Measurements from ENCODE around the gene OGDH.
"Not testable (repeated sequence)": the region's sequence is repeated elsewhere in the genome, so short reads cannot be mapped to it uniquely, and the experiment has no call there.

OGDH gene

GRCh38 chr7:44709011-44709915 lies 102.8 kb downstream of the OGDH start:
- DNase-seq: no peak

- no peak for DNase-seq
These were observed 103.6 kb downstream of the OGDH start for GRCh38 chr7:44709945-44710596.

DNA sequence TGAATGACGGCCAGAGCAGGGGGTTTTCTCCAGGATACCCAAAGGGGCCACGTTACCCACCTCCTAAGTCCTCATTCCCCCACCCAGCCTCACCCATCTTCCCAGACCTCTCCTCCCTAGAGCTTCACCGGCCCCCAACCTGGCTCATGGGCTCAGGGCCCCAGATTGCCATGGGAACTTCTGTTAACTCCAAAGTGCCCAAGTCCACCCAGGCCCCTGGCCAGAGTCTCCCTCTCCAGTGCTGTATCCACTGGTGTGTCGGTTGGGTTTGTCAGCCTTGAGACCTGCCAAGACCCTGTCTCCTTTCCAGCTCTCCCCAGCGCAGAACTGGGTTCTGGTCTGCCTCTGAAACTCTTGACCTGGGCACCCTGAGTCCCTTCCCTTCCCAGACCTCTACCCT lies 105.1 kb downstream of the OGDH start:
- no peak for DNase-seq

- DNase-seq: no peak
These were observed 105.6 kb downstream of the OGDH start for GRCh38 chr7:44712012-44712411.

- no peak for DNase-seq
These were observed 106.7 kb downstream of the OGDH start for GRCh38 chr7:44713141-44713540.

DNA sequence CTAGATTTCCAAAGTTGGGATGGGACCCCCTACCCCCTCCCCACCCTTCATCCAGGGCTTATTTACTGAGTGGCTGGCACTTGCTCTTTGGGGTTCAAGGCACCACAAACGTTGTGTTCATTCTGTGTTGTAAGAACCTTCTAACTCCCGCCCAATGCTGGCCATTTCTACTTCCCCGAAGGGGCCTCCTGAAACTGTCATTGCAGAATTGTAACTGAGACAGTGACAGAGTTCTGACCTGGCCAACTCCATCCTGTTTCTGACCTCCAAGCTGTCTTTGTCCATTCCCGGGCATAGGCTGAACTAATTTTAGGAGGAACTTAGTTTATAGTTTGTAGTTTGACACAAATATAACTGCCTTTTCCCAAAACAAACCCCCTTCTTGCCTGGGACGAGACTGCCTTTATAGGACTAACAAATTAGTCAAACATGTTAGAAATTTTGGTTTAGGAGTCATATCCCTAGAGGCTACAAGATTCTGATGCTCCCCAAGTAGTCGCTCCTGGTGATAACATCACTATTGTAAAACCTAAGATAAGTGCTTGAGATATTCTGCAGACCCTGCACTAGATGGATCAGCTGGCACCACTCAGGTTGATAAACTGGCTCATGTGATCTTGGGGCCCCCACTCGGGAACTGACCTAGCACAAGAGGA lies 107.4 kb downstream of the OGDH start:
- DNase-seq: no peak

DNA sequence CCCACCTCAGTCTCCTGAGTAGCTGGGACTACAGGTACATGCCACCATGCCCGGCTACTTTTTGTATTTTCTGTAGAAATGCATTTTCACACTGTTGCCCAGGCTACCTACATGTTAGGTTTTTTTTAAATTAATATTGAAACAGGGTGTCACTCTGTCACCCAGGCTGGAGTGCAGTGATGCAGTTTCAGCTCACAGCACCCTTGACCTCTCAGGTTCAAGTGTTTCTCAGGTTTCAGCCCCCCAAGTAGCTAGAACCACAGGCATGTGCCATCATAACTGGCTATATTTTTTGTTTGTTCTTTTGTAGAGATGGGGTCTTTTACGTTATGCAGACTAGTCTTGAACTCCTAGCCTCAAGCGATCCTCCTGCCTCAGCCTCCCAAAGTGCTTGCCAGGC lies 109.8 kb downstream of the OGDH start:
- DNase-seq: no peak

GRCh38 chr7:44720301-44720700 lies 113.9 kb downstream of the OGDH start:
- DNase-seq: no peak

DNA sequence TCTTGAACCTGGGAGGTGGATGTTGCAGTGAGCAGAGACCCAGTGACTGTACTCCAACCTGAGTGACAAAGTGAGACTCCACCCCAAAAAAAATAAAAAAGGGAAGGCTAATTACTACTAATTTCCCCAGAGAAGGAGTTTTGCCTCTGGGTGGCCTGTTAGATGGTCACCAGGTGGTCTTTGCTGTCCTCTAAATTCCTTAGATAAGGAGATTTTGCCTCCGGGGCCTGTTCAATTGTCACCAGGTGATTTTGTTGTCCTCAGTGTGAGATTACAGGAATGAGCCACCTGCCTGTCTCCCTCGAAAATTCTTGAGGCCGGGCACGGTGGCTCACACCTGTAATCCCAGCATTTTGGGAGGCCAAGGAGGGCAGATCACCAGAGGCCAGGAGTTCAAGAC lies 117.8 kb downstream of the OGDH start:
- no peak for DNase-seq

DNA sequence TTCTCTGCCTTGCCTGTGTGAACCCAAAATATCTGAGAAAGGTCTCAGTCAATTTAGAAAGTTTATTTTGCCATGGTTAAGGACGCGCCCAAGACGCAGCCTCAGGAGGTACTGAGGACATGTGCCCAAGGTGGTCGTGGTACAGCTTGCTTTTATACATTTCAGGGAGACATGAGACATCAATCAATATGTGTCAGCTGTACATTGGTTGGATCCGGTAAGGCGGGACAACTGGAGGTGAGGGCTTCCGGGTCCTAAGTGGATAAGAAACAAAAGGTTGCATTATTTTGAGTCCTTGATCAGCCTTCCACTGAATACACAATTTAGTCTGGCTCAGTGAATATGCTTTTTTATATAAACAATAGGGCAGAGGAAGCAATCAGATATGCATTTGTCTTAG lies 119.8 kb downstream of the OGDH start:
- DNase-seq: not testable (repeated sequence)

GRCh38 chr7:44727158-44727936 lies 120.9 kb downstream of the OGDH start:
- no peak for DNase-seq

DNA sequence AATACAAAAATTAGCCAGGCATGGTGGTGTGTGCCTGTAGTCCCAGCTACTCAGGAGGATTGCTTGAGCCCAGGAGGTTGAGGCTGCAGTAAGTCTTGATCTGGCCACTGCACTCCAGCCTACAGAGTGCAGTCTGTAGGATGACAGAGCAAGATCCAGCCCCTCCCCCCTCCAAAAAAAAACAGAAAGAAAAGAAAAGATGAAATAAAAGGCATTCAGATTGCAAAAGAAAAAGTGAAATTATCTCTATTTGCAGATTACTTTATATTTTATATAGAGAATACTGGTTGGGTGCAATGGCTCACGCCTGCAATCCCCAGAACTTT lies 121.5 kb downstream of the OGDH start:
- no peak for DNase-seq

DNA sequence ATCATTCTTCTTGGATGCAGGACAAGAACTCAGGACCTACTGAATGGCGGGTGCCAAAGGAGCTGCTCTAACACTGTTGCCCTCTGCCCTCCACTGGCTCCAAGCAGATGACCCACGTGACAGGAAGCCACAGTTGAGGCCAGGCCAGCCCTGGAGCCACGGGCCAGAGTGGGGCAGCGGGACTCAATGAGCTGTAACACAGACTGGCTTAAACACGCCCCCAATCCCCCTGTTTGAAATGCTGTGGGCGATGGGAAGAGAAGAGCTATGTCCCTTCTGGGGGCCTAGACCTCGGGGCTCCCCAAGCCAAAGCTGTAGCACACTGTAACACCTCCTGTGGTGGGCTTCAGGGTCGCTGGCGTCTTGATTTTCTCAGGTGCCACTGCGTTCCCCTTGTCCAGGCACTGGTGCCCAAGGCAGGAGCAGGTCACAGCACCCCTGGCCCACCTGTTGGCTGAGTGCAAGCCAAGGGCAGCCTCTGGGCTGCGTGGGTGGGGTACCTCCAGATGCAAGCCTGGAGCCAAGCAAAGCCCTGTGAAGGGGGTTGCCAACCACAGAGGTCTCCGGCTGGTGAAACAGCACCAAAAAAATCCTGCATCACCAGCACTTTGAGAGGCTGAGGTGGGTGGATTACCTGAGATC lies 123.6 kb downstream of the OGDH start:
- DNase-seq: no peak

- DNase-seq: not testable (repeated sequence)
These were observed 126.5 kb downstream of the OGDH start for GRCh38 chr7:44732971-44733370.

- no peak for DNase-seq
These were observed 127.5 kb downstream of the OGDH start for GRCh38 chr7:44733708-44734481.

GRCh38 chr7:44735403-44736165 lies 129.2 kb downstream of the OGDH start:
- DNase-seq: no peak

- no peak for DNase-seq
These were observed 130.5 kb downstream of the OGDH start for GRCh38 chr7:44736896-44737295.

DNA sequence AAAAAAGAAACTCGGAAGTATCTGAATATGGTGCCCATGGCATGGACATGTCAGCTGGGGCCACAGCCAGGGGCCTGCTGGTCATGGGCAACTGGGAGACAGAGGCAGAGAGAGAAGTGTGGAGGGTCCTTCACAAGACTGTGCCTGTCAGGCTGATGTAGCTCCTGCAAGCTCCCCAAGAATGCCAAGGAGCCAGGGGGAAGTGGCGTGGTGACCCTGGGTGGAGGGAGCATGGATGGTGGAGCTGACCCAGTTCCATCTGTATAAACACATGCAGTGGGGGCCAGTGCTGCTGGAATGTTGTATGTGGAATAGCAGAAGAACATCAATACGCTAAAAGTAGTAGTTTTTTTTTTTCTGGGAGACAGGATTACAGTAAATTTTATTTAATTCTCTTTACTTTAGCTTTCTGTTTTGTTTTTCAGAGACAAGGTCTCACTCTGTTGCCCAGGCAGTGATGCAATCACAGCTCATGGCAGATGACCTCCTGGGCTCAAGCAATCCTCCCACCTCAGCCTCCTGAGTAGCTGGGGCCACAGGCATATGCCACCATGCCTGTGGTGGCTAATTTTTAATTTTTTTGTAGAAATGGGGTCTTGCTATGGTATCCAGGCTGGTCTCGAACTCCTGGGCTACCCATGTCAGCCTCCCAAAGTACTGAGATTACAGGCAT lies 131.8 kb downstream of the OGDH start:
- DNase-seq: no peak

GRCh38 chr7:44738876-44739665 lies 132.6 kb downstream of the OGDH start:
- no peak for DNase-seq

GRCh38 chr7:44740055-44740454 lies 133.6 kb downstream of the OGDH start:
- no peak for DNase-seq
